Peyer's patch (tissue), 4 donors: Measurements from ENCODE around the gene LAD1.

Experiments
- POLR2A ChIP-seq, 2 donors: fragments of 450-650 bp; IDR thresholded peaks; one replicate each; pipeline ENCODE4 v1.5.1; 2017; ENCODE audit warnings: antibody characterized with exemption in 2 of 2, mild to moderate bottlenecking in 2 of 2, moderate library complexity in 2 of 2
- TF ChIP-seq, protein P1 (sequence below), 6 experiments: fragments of 450-650 bp in 4 of 6; fragments of 200-600 bp in 2 of 6; sonication (generic) in 1 of 6; IDR thresholded peaks; one replicate each; pipeline ENCODE4 v1.5.1; 2017 to 2019; ENCODE audit warnings: antibody characterized with exemption in 6 of 6, mild to moderate bottlenecking in 3 of 6, moderate library complexity in 1 of 6

DNA sequence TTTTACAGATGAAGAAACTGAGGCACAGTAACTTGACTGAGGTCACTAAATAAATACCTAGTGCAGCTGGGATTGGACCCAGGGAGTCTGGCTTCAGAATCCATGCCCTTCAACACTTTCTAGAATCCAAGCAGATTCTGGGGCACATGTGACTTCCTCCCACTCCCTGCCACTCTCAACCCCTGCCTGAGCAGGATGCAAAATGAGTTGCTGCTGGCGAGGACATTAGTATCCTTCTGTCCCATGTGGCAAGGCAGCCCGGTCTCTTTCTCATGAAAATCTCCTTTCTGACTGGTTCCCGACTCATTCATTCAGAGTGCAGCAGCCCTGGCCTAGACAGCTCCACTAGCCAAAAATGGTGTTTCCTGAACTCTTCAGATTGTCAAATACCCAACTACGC lies 50.0 kb downstream of the LAD1 start:
- TF ChIP-seq, protein P1, sequence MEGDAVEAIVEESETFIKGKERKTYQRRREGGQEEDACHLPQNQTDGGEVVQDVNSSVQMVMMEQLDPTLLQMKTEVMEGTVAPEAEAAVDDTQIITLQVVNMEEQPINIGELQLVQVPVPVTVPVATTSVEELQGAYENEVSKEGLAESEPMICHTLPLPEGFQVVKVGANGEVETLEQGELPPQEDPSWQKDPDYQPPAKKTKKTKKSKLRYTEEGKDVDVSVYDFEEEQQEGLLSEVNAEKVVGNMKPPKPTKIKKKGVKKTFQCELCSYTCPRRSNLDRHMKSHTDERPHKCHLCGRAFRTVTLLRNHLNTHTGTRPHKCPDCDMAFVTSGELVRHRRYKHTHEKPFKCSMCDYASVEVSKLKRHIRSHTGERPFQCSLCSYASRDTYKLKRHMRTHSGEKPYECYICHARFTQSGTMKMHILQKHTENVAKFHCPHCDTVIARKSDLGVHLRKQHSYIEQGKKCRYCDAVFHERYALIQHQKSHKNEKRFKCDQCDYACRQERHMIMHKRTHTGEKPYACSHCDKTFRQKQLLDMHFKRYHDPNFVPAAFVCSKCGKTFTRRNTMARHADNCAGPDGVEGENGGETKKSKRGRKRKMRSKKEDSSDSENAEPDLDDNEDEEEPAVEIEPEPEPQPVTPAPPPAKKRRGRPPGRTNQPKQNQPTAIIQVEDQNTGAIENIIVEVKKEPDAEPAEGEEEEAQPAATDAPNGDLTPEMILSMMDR (IDR thresholded peaks at IDR 0.05) = no peak
- TF ChIP-seq POLR2A (IDR thresholded peaks at IDR 0.05) = no peak
